ENCODE data around the gene CCDC197. TPM values are rescaled to one million over a fixed set of nuclear protein-coding genes. Genes with fewer than 3 reads are reported as not detected.

The CCDC197 gene
- total and polyA plus RNA-seq, 9 donors: not detected

GRCh38 chr14:93964281-93964680 lies 32.8 kb upstream of the CCDC197 start:
- Histone ChIP-seq H3K4me1 (ENCODE audit: insufficient read depth) (no peaks in the 10 kb centered on the region), H3K36me3 (no peaks in the 10 kb centered on the region), H3K9me3 (no peaks in the 10 kb centered on the region), H3K27ac (no peak overlapping the region), H3K4me3 (no peak overlapping the region), H3K27me3 (no peaks in the 10 kb centered on the region)
- intact Hi-C loops (cut with DNase I): no loop called here
- DNase-seq: no peak
- no peak for TF ChIP-seq EP300 (IDR thresholded peaks at IDR 0.05)
- TF ChIP-seq POLR2A (IDR thresholded peaks at IDR 0.05): no peak
- TF ChIP-seq, protein P1, sequence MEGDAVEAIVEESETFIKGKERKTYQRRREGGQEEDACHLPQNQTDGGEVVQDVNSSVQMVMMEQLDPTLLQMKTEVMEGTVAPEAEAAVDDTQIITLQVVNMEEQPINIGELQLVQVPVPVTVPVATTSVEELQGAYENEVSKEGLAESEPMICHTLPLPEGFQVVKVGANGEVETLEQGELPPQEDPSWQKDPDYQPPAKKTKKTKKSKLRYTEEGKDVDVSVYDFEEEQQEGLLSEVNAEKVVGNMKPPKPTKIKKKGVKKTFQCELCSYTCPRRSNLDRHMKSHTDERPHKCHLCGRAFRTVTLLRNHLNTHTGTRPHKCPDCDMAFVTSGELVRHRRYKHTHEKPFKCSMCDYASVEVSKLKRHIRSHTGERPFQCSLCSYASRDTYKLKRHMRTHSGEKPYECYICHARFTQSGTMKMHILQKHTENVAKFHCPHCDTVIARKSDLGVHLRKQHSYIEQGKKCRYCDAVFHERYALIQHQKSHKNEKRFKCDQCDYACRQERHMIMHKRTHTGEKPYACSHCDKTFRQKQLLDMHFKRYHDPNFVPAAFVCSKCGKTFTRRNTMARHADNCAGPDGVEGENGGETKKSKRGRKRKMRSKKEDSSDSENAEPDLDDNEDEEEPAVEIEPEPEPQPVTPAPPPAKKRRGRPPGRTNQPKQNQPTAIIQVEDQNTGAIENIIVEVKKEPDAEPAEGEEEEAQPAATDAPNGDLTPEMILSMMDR (IDR thresholded peaks at IDR 0.05): no peak
- WGBS, 3 donors: 91 to 96% (median 94%) methylated on average over 10 of the region's 10 CpGs

DNA sequence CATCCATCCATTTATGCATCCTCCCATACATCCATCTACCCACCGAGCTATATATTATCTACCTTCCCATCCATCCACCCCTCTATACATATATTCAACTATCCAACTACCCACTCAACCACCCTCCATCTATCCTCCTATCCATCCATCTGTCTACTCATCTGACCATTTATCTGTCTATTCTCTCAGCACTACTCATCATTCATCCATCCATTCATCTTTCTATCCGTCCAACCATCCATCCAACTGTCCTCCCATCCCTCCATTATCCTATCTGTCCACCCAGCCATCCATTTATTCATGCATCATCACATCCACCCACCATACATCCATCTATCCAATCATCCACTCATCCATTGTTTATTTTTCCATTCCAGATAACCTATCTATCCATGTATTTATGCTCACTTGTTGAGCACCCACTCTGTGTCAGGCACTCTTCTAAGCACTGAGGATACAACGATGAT lies 32.2 kb upstream of the CCDC197 start:
- Histone ChIP-seq H3K27me3 (no peaks in the 10 kb centered on the region), H3K27ac (no peak overlapping the region), H3K4me1 (ENCODE audit: insufficient read depth) (no peaks in the 10 kb centered on the region), H3K9me3 (no peaks in the 10 kb centered on the region), H3K4me3 (no peak overlapping the region), H3K36me3 (no peaks in the 10 kb centered on the region)
- no peak for DNase-seq
- intact Hi-C loops (cut with DNase I): no loop called here
- TF ChIP-seq EP300 (IDR thresholded peaks at IDR 0.05) (no peak), POLR2A (IDR thresholded peaks at IDR 0.05) (no peak)
- TF ChIP-seq, protein P1 (IDR thresholded peaks at IDR 0.05): no peak
- 91 to 95% (median 95%) methylated on average over 3 of the region's 3 CpGs for WGBS, 3 donors

DNA sequence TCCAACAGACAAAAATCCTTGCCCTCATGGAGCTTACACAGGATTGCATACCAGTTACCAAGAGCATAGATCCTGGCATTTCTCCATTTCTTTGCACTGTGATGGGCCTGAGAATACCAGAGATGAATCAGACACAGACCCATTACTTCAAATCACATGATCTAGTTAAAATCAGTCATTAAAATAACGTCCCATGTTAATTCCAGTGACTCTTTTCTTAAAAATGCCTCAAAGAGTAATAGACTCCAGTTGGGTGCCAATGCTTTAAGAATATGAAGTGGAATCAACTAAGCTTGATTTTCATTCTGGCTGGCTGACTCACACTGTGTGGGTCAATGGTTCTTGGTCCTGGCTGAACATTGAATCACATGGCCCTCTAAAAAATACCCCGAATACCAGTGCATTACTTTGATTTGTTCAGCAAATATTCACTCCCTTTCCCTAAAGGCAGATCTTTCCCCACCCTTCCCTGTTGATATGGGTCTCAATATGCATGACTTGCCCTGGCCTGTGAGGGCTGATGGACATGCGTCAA lies 31.7 kb upstream of the CCDC197 start:
- Histone ChIP-seq H3K36me3 (no peaks in the 10 kb centered on the region), H3K27me3 (no peaks in the 10 kb centered on the region), H3K4me3 (no peak overlapping the region), H3K27ac (no peak overlapping the region), H3K9me3 (no peaks in the 10 kb centered on the region), H3K4me1 (ENCODE audit: insufficient read depth) (no peaks in the 10 kb centered on the region)
- DNase-seq: no peak
- intact Hi-C loops (cut with DNase I): no loop called here
- TF ChIP-seq POLR2A (IDR thresholded peaks at IDR 0.05) (no peak), EP300 (IDR thresholded peaks at IDR 0.05) (no peak)
- TF ChIP-seq, protein P1 (IDR thresholded peaks at IDR 0.05): no peak
- WGBS, 3 donors: 50 to 60% (median 52%) methylated on average over 3 of the region's 3 CpGs

- WGBS, 3 donors: 85 to 95% (median 89%) methylated on average over 3 of the region's 3 CpGs
- H3K9me3 ChIP-seq: no peaks in the 10 kb centered on the region
- no peaks in the 10 kb centered on the region for H3K36me3 ChIP-seq
- TF ChIP-seq EP300 (IDR thresholded peaks at IDR 0.05) (no peak), POLR2A (IDR thresholded peaks at IDR 0.05) (no peak)
- TF ChIP-seq, protein P1 (IDR thresholded peaks at IDR 0.05): no peak
- intact Hi-C loops (cut with DNase I): no loop called here
- no peaks in the 10 kb centered on the region for H3K27me3 ChIP-seq
- H3K27ac ChIP-seq: no peak overlapping the region
- H3K4me3 ChIP-seq: no peak overlapping the region
- H3K4me1 ChIP-seq (ENCODE audit: insufficient read depth): no peaks in the 10 kb centered on the region
- no peak for DNase-seq
Measured at GRCh38 chr14:93965946-93966474, 31.1 kb upstream of the CCDC197 start.

Data from ovary (tissue), 9 donors.